Lung (tissue), 12 donors: ENCODE results near the gene LIN7B. TPM values are rescaled to one million over a fixed set of nuclear protein-coding genes. Genes with fewer than 3 reads are reported as not detected.

Source experiments
- ATAC-seq: fragments of 200-7000 bp; cut with Tn5 transposase; one replicate; pipeline ENCODE4 v1.9.1; 2020; ENCODE audit warnings: moderate number of reproducible peaks; ENCODE audit not compliant: insufficient read depth, low FRiP score
- DNase-seq, 3 donors: peaks; one replicate each; pipeline ENCODE4 v3.0.0-alpha.2; 2013 to 2017
- H3K27ac ChIP-seq, 2 donors: one replicate each; pipeline ENCODE4 v1.5.1; 2013; ENCODE audit warnings: mild to moderate bottlenecking in 2 of 2, moderate library complexity in 2 of 2, control low read depth in 1 of 2, inconsistent platforms in 1 of 2, low read depth in 1 of 2, low read length in 1 of 2
- H3K27me3 ChIP-seq, 3 donors: one replicate each; pipeline ENCODE4 v1.5.1; 2013; ENCODE audit warnings: low read length in 2 of 3; ENCODE audit not compliant: control insufficient read depth in 3 of 3, insufficient read depth in 3 of 3
- H3K36me3 ChIP-seq, 4 donors: one replicate each; pipeline ENCODE4 v1.5.1; 2013; ENCODE audit warnings: low read length in 4 of 4, mild to moderate bottlenecking in 1 of 4, moderate library complexity in 1 of 4; ENCODE audit not compliant: control insufficient read depth in 4 of 4, insufficient read depth in 4 of 4
- H3K4me1 ChIP-seq, 5 donors: one replicate each; pipeline ENCODE4 v1.5.1; 2013; ENCODE audit warnings: low read length in 5 of 5, mild to moderate bottlenecking in 2 of 5, moderate library complexity in 1 of 5; ENCODE audit not compliant: control insufficient read depth in 5 of 5, insufficient read depth in 5 of 5
- H3K4me3 ChIP-seq: one replicate; pipeline ENCODE4 v1.5.1; 2013; ENCODE audit warnings: mild to moderate bottlenecking, control low read depth, moderate library complexity
- H3K9ac ChIP-seq, 2 donors: one replicate each; pipeline ENCODE4 v1.5.1; 2013; ENCODE audit warnings: low read length in 2 of 2, control low read depth in 1 of 2; ENCODE audit not compliant: insufficient read depth in 1 of 2
- H3K9me3 ChIP-seq, 4 donors: one replicate each; pipeline ENCODE4 v1.5.1; 2013; ENCODE audit warnings: low read length in 3 of 4, mild to moderate bottlenecking in 1 of 4, moderate library complexity in 1 of 4; ENCODE audit not compliant: control insufficient read depth in 4 of 4, insufficient read depth in 3 of 4
- WGBS, 2 donors: extraction: QIAGEN DNeasy Blood & Tissue Kit; methylation state at CpG; one replicate each; pipeline ENCODE4 v1.1.7; 2013; 5-methylcytosine and 5-hydroxymethylcytosine counted together
- polyA plus RNA-seq, 2 donors: library from polyadenylated mRNA; stranded (reverse); fragments of 200-250 nt; gene quantifications; one replicate each; pipeline ENCODE4 v1.2.1, GENCODE V29; 2013
- total RNA-seq, 2 donors: library from RNA; depleted of rRNA in 1 of 2; stranded (reverse); fragments of >200 nt in 1 of 2; gene quantifications; one replicate each; pipeline ENCODE4 v1.2.1, GENCODE V29; 2014 to 2021
- TF ChIP-seq, protein P1 (sequence below): IDR thresholded peaks from 2 replicates; pipeline ENCODE4 v1.5.1; 2012; ENCODE audit warnings: mild to moderate bottlenecking; ENCODE audit errors: control extremely low read depth, extremely low read depth
- donor health status: control.
- donor health status: control.
- donor health status: Bipolar disorder and iron deficiency.
- donor health status: healthy.
- donor health status: DM: yes; HTN: yes; CAD: no.

The LIN7B gene
- total and polyA plus RNA-seq, 4 donors: 6.4 to 12.4 (median 7.2) TPM

DNA sequence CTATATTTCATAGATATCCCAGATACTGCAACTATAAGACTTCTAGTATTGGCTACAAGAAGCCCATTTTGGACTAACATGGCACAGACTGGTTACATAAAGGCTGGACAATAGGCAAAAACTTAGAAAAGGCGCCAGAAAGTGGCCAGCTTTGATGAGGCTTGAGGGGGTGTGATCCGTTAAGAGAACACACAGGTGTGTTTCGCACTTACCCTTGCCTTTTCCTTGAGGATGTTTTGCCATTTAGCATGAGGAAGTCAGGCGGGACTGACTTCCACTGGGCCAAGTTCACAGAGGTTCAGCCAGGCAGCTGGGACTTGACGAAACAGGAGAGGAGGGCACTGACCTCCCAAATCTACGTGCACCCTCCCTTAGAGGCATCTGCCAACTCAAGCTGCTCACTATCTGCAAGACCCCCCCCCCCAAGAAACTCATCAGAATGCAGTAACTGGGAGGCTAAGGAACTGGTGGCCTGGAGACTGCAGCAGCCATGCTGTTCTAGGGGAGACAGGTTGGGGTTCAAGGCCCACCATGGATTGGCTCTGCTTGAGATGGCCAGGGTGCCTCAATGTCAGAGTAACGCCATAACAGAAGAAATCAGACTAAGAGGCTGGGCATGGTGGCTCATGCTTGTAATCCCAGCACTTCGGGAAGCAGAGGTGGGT, 4.5 kb upstream of the LIN7B start:
- TF ChIP-seq, protein P1, sequence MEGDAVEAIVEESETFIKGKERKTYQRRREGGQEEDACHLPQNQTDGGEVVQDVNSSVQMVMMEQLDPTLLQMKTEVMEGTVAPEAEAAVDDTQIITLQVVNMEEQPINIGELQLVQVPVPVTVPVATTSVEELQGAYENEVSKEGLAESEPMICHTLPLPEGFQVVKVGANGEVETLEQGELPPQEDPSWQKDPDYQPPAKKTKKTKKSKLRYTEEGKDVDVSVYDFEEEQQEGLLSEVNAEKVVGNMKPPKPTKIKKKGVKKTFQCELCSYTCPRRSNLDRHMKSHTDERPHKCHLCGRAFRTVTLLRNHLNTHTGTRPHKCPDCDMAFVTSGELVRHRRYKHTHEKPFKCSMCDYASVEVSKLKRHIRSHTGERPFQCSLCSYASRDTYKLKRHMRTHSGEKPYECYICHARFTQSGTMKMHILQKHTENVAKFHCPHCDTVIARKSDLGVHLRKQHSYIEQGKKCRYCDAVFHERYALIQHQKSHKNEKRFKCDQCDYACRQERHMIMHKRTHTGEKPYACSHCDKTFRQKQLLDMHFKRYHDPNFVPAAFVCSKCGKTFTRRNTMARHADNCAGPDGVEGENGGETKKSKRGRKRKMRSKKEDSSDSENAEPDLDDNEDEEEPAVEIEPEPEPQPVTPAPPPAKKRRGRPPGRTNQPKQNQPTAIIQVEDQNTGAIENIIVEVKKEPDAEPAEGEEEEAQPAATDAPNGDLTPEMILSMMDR: no peak
- WGBS, 2 donors: 87 to 88% methylated on average over 8 of the region's 8 CpGs
- Histone ChIP-seq H3K36me3 (peaks cover 13 to 38% (median 18%) of the 10 kb centered on the region in 4 donors), H3K9me3 (no peaks in the 10 kb centered on the region), H3K9ac (no peak overlapping the region), H3K27me3 (no peaks in the 10 kb centered on the region), H3K4me1 (peaks cover 0 to 5% (median 5%) of the 10 kb centered on the region in 5 donors), H3K4me3 (no peak overlapping the region), H3K27ac (no peak overlapping the region)
- ATAC-seq (no peak), DNase-seq (no peak)

DNA sequence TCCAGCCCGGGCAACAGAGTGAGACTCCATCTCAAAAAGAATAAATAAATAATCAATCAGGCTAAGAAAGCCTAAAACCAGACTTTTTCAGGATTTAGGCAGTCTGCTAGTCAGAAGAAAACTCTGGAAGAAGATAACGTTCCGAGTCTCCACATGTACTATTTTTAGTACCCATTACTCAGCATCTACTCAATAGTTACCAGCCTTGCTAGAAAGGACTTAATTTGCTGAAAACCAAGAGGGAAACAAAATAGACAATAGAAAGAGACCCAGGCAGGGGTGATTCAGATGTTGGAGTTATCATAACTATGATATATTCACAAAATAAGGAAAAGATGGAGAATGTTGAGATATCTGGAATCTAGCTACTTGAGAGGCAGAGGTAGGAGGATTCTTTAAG, 3.6 kb upstream of the LIN7B start:
- DNase-seq (no peak), ATAC-seq (no peak)
- H3K9ac ChIP-seq: no peak overlapping the region
- TF ChIP-seq, protein P1: no peak
- 41 to 52% methylated on average over 3 of the region's 3 CpGs for WGBS, 2 donors
- no peak overlapping the region for H3K27ac ChIP-seq
- peaks cover 12 to 33% (median 15%) of the 10 kb centered on the region in 4 donors for H3K36me3 ChIP-seq
- no peaks in the 10 kb centered on the region for H3K27me3 ChIP-seq
- H3K4me1 ChIP-seq: peaks cover 0 to 9% (median 5%) of the 10 kb centered on the region in 5 donors
- H3K9me3 ChIP-seq: no peaks in the 10 kb centered on the region
- no peak overlapping the region for H3K4me3 ChIP-seq

DNA sequence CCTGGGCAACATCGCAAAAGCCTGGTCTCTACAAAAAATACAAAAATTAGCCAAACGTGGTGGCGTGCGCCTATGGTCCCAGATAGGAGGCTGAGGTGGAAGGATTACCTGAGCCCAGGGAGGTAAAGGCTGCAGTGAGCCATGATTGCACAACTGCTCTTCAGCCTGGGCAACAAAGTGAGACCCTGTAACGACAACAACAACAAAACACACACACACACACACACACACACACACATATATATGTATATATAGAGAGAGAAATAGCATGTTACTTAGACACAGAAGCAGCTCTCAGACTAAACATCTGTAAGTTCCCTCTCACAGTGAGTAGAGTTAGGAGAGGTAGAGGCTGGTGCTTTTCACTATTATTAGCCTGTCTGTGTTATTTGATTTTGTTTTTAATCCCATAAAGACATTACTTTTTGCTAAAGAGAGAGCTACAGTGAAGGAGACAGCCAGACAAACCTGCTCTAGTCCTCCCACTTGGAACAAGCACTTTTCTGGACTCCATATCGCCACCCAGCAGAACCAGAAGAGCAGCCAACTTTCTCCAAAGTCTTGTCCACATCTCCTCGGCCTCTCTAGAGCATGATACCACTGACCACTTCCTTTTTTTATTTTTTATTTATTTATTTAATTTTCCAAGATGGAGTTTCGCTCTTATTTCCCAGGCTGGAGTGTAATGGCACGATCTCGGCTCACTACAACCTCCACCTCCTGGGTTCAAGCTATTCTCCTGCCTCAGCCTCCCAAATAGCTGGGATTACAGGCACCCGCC, 2.8 kb upstream of the LIN7B start:
- Histone ChIP-seq H3K36me3 (peaks cover 11 to 27% (median 12%) of the 10 kb centered on the region in 4 donors), H3K9me3 (no peaks in the 10 kb centered on the region), H3K4me3 (no peak overlapping the region), H3K9ac (no peak overlapping the region), H3K27me3 (no peaks in the 10 kb centered on the region), H3K27ac (no peak overlapping the region), H3K4me1 (peaks cover 0 to 9% (median 5%) of the 10 kb centered on the region in 5 donors)
- DNase-seq: no peak
- 81 to 84% methylated on average over 11 of the region's 11 CpGs for WGBS, 2 donors
- ATAC-seq: no peak
- TF ChIP-seq, protein P1: no peak
